Measurements from ENCODE around the gene CALY. TPM values are rescaled to one million over a fixed set of nuclear protein-coding genes. Genes with fewer than 3 reads are reported as not detected.

Gene CALY
- total RNA-seq, 1 donor from 2014 or later: 4.7 TPM

DNA sequence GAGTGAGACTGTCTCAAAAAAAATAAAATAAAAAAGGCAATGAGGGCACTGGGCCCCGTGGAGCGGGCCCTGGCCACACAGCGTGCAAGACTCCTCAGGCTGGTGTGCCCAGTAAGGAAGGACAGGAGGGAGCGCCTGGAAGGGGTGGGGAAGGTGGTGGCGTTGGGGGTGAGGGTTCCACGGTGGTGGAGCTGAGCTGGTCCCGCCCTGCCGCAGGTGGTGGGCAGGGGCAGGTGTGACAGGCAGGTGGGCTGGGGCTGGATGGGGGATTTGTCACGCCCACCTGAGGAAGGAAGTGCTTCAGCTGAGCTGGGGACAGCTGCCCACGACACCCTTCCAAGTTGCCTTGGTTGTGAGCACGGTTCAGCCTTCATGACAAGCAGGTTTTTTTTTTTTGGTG, 9.7 kb upstream of the CALY start:
- Histone ChIP-seq H3K27ac (no peak overlapping the region), H3K9me3 (no peaks in the 10 kb centered on the region), H3K27me3 (no peaks in the 10 kb centered on the region), H3K36me3 (no peaks in the 10 kb centered on the region), H3K4me1 (no peaks in the 10 kb centered on the region), H3K4me3 (no peak overlapping the region)
- TF ChIP-seq POLR2A (IDR thresholded peaks at IDR 0.05): no peak
- TF ChIP-seq, protein P1, sequence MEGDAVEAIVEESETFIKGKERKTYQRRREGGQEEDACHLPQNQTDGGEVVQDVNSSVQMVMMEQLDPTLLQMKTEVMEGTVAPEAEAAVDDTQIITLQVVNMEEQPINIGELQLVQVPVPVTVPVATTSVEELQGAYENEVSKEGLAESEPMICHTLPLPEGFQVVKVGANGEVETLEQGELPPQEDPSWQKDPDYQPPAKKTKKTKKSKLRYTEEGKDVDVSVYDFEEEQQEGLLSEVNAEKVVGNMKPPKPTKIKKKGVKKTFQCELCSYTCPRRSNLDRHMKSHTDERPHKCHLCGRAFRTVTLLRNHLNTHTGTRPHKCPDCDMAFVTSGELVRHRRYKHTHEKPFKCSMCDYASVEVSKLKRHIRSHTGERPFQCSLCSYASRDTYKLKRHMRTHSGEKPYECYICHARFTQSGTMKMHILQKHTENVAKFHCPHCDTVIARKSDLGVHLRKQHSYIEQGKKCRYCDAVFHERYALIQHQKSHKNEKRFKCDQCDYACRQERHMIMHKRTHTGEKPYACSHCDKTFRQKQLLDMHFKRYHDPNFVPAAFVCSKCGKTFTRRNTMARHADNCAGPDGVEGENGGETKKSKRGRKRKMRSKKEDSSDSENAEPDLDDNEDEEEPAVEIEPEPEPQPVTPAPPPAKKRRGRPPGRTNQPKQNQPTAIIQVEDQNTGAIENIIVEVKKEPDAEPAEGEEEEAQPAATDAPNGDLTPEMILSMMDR (IDR thresholded peaks at IDR 0.05): no peak
- TF ChIP-seq POLR2AphosphoS5 (IDR thresholded peaks at IDR 0.05; ENCODE audit: insufficient read depth in 1 of 2, low read depth in 1 of 2): no peak
- no peak for DNase-seq (ENCODE audit: extremely low spot score in 2 of 2)
- intact Hi-C loops (cut with DNase I): no loop called here

DNA sequence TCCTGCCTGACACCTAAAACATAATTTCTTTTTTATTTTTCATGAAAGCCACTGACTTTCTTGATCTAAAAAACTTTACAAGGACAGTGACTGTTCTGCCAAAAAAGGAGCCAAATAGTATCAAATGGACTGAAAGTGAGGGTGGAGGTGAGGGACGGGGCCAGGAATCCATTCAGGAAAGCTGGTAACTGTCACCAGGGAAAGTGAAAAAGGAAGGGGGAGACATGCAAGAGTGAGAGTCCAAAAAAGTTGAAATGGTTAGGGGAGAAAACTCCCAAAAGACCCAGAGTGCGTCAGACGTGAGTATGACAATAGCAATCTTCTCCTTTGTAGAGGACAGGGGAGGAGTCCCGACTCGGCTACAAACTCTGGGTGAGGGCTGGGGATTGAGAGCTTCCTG, 7.5 kb upstream of the CALY start:
- Histone ChIP-seq H3K36me3 (no peaks in the 10 kb centered on the region), H3K4me3 (no peak overlapping the region), H3K27ac (no peak overlapping the region), H3K9me3 (no peaks in the 10 kb centered on the region), H3K27me3 (no peaks in the 10 kb centered on the region), H3K4me1 (no peaks in the 10 kb centered on the region)
- TF ChIP-seq, protein P1 (IDR thresholded peaks at IDR 0.05): no peak
- TF ChIP-seq POLR2A (IDR thresholded peaks at IDR 0.05) (no peak), POLR2AphosphoS5 (IDR thresholded peaks at IDR 0.05; ENCODE audit: insufficient read depth in 1 of 2, low read depth in 1 of 2) (no peak)
- intact Hi-C loops (cut with DNase I): no loop called here
- DNase-seq (ENCODE audit: extremely low spot score in 2 of 2): no peak

DNA sequence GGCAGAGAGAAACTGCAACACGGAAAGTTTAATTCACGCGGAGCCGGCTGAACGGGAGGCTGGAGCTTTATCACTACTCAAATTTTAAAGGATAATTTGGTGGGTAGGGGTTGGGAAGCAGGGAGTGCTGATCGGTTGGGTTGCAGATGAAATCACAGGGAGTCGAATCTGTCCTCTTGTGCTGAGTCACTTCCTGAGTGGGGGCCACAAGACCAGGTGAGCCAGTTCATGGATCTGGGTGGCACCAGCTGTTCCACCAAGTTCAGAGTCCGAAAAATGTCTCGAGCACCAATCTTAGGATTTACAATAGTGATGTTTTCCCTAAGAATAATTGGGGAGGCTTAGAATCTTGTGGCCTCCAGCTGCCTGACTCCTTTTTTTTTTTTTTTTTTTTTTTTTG, 6.9 kb upstream of the CALY start:
- Histone ChIP-seq H3K4me3 (no peak overlapping the region), H3K27me3 (no peaks in the 10 kb centered on the region)
- TF ChIP-seq POLR2A (IDR thresholded peaks at IDR 0.05): no peak
- no peak for TF ChIP-seq POLR2AphosphoS5 (IDR thresholded peaks at IDR 0.05; ENCODE audit: insufficient read depth in 1 of 2, low read depth in 1 of 2)
- TF ChIP-seq, protein P1 (IDR thresholded peaks at IDR 0.05): no peak

DNA sequence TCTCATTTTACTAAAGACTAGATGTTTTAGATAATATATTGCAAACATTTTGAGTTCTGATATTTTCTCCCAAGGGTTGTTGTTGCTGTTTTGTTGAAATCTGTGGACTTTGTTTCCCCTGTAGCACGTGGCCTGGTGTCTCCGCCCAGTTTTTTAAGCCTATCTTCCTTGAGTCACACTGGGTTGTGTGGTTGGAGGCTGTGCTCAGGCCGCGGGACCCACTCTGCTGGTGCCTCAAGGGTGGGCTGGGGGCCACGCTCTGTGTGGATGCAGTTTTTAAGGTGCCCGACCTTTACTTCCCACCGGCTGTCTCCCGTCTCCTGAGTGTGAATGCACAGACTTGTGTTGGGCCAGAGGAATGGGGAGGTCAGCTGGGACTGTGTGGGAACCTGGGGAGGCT, 6.2 kb upstream of the CALY start:
- TF ChIP-seq POLR2AphosphoS5 (IDR thresholded peaks at IDR 0.05; ENCODE audit: insufficient read depth in 1 of 2, low read depth in 1 of 2): no peak
- TF ChIP-seq POLR2A (IDR thresholded peaks at IDR 0.05): no peak
- TF ChIP-seq, protein P1 (IDR thresholded peaks at IDR 0.05): no peak
- intact Hi-C loops (cut with DNase I): no loop called here
- Histone ChIP-seq H3K27ac (no peak overlapping the region), H3K27me3 (no peaks in the 10 kb centered on the region), H3K9me3 (no peaks in the 10 kb centered on the region), H3K4me1 (no peaks in the 10 kb centered on the region), H3K4me3 (no peak overlapping the region), H3K36me3 (no peaks in the 10 kb centered on the region)
- no peak for DNase-seq (ENCODE audit: extremely low spot score in 2 of 2)

More for the DNA sequence above, 6.9 kb upstream of the CALY start:
- intact Hi-C loops (cut with DNase I): no loop called here
- no peak for DNase-seq (ENCODE audit: extremely low spot score in 2 of 2)
- H3K9me3 ChIP-seq: no peaks in the 10 kb centered on the region
- no peaks in the 10 kb centered on the region for H3K36me3 ChIP-seq
- H3K27ac ChIP-seq: no peak overlapping the region
- no peaks in the 10 kb centered on the region for H3K4me1 ChIP-seq

DNA sequence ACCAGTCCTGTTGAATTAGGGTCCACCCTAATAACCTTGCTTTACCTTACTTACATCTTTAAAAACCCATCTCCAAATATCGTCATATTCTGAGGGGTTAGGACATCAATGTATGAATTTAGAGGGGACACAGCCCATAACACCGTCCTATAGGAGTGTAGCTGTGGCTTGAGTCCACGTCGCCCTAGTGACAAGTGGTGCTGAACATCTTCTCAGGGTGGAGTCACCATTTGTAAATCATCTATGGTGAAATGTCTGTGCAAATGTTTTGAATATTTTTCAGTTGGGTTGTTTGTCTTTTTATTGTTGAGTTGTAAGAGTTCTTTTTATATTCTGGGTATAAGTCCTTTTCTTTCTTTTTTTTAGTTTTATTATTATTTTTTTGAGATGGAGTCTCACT, 5.3 kb upstream of the CALY start:
- H3K27me3 ChIP-seq: no peaks in the 10 kb centered on the region
- no peak overlapping the region for H3K27ac ChIP-seq
- DNase-seq (ENCODE audit: extremely low spot score in 2 of 2): no peak
- intact Hi-C loops (cut with DNase I): no loop called here
- no peaks in the 10 kb centered on the region for H3K36me3 ChIP-seq
- no peaks in the 10 kb centered on the region for H3K9me3 ChIP-seq
- no peak overlapping the region for H3K4me3 ChIP-seq
- peaks cover under 1% of the 10 kb centered on the region for H3K4me1 ChIP-seq
- TF ChIP-seq, protein P1 (IDR thresholded peaks at IDR 0.05): no peak
- TF ChIP-seq POLR2A (IDR thresholded peaks at IDR 0.05): no peak
- no peak for TF ChIP-seq POLR2AphosphoS5 (IDR thresholded peaks at IDR 0.05; ENCODE audit: insufficient read depth in 1 of 2, low read depth in 1 of 2)

Data from vagina (tissue), 2 donors.